Neutrophil (primary cell): ENCODE data around the gene EBF3.

ENCODE experiments used
- H3K27ac ChIP-seq: fragments of 200-600 bp; sonication (generic); 2 replicates; pipeline ENCODE4 v1.5.1; 2016; ENCODE audit warnings: mild to moderate bottlenecking, moderate library complexity
- H3K27me3 ChIP-seq: fragments of 200-600 bp; sonication (generic); 2 replicates; pipeline ENCODE4 v1.6.0; 2016; ENCODE audit warnings: mild to moderate bottlenecking
- H3K36me3 ChIP-seq: fragments of 200-600 bp; sonication (generic); 2 replicates; pipeline ENCODE4 v1.5.1; 2017
- H3K4me1 ChIP-seq, 2 experiments: fragments of 200-600 bp in 1 of 2; sonication (generic) in 1 of 2; 1 replicate in 1 of 2; 2 replicates in 1 of 2; pipeline versions ENCODE4 v1.5.1 to v1.6.1; 2013 to 2016; ENCODE audit warnings: low read depth in 1 of 2, low read length in 1 of 2, mild to moderate bottlenecking in 1 of 2, moderate library complexity in 1 of 2; ENCODE audit not compliant: control insufficient read depth in 1 of 2, insufficient read depth in 1 of 2
- H3K4me3 ChIP-seq, 2 experiments: fragments of 200-600 bp in 1 of 2; sonication (generic) in 1 of 2; 1 replicate in 1 of 2; 2 replicates in 1 of 2; pipeline ENCODE4 v1.5.1; 2013 to 2016; ENCODE audit warnings: low read depth in 1 of 2, low read length in 1 of 2, mild to moderate bottlenecking in 1 of 2, moderate library complexity in 1 of 2
- H3K9me3 ChIP-seq: fragments of 200-600 bp; sonication (generic); 2 replicates; pipeline ENCODE4 v1.5.1; 2016
- CTCF ChIP-seq: fragments of 200-600 bp; sonication (generic); IDR thresholded peaks from 2 replicates; pipeline ENCODE4 v1.5.1; 2016; ENCODE audit warnings: antibody characterized with exemption

EBF3 gene

DNA sequence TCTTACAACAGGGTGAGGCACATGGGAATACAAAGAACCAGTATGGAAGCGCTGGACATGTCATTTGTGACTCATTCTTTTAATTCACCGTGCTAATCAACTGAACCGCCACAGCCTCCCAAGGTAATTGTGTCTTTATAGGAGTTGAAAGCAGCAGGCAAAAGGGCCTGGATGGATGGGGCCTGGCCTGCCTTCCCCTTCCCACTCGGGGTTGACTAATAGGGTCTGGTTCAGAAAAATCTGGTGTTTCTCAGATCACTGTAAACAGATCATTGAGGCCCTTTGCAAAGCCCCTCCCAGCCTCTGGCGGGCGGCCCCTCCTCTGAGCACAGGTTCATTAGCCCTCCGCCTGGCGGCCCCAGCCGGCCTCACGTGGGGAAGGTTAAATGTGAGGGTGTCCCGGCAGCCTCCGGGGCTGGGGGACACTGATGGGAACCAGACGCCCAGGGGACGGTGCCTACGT, 100.8 kb downstream of the EBF3 start:
- H3K36me3 ChIP-seq: no peaks in the 10 kb centered on the region
- TF ChIP-seq CTCF: no peak
- no peaks in the 10 kb centered on the region for H3K4me1 ChIP-seq
- H3K9me3 ChIP-seq: no peaks in the 10 kb centered on the region
- H3K27ac ChIP-seq: no peak overlapping the region
- H3K27me3 ChIP-seq: no peaks in the 10 kb centered on the region
- H3K4me3 ChIP-seq: no peak overlapping the region

- H3K27me3 ChIP-seq: no peaks in the 10 kb centered on the region
- H3K9me3 ChIP-seq: no peaks in the 10 kb centered on the region
- no peaks in the 10 kb centered on the region for H3K36me3 ChIP-seq
- TF ChIP-seq CTCF: no peak
- H3K4me3 ChIP-seq: no peak overlapping the region
- H3K27ac ChIP-seq: no peak overlapping the region
- H3K4me1 ChIP-seq: no peaks in the 10 kb centered on the region
Observed at GRCh38 chr10:129861776-129862531, 102.1 kb downstream of the EBF3 start.

- Histone ChIP-seq H3K27ac (no peak overlapping the region), H3K36me3 (no peaks in the 10 kb centered on the region), H3K27me3 (no peaks in the 10 kb centered on the region), H3K4me3 (no peak overlapping the region), H3K4me1 (no peaks in the 10 kb centered on the region), H3K9me3 (no peaks in the 10 kb centered on the region)
- no peak for TF ChIP-seq CTCF
Observed at GRCh38 chr10:129860396-129860795, 103.7 kb downstream of the EBF3 start.

- Histone ChIP-seq H3K9me3 (no peaks in the 10 kb centered on the region), H3K27me3 (no peaks in the 10 kb centered on the region), H3K27ac (no peak overlapping the region), H3K36me3 (no peaks in the 10 kb centered on the region), H3K4me3 (no peak overlapping the region), H3K4me1 (no peaks in the 10 kb centered on the region)
- no peak for TF ChIP-seq CTCF
Observed at GRCh38 chr10:129859536-129859935, 104.5 kb downstream of the EBF3 start.

DNA sequence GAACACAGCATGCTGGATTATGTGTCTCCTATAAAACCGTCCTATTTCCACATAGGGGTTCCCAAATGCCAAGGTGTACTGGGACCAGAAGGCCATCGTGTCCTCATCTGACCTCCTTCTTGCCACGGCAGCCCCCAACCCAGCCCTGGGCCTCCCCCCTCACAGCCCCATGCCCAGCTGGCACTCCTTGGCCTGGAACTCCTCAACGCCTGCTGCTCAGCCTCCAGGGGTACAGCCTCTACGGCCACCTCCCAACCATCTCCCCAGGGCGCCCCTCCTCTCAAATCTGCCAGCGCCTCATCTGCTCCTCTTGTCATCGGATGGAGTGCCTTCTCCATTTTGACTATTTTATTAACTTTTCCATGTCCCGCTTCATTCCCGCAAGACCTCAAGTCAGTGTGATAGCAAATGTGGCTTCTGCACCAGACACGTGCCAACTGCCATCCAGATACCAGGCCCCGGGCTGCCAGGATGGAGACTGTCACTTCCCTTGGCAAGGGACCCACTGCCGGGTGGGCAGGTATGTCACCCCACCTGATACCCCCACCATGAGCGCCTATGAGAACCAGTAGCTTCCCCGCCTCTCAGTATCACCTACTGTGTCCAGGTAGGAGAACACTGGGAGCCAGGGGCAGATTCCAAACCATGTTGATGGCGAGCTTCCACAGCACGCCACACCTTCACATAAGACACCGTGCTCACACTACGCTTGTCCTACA, 106.7 kb downstream of the EBF3 start:
- H3K4me1 ChIP-seq: no peaks in the 10 kb centered on the region
- no peak for TF ChIP-seq CTCF
- no peaks in the 10 kb centered on the region for H3K9me3 ChIP-seq
- H3K4me3 ChIP-seq: no peak overlapping the region
- H3K36me3 ChIP-seq: no peaks in the 10 kb centered on the region
- peaks cover 7% of the 10 kb centered on the region for H3K27me3 ChIP-seq
- no peak overlapping the region for H3K27ac ChIP-seq
